GM21526 (cell line): ENCODE results near the gene RPL18.
"Not testable (repeated sequence)": the region's sequence is repeated elsewhere in the genome, so short reads cannot be mapped to it uniquely, and the experiment has no call there.

Experiments
- ATAC-seq: cut with Tn5 transposase; IDR thresholded peaks from one replicate; pipeline ENCODE4 v1.9.1; 2021; ENCODE audit warnings: moderate library complexity; ENCODE audit not compliant: unreplicated experiment, low FRiP score

Gene RPL18

GRCh38 chr19:48595171-48595570, 23.8 kb downstream of the RPL18 start:
- no peak for ATAC-seq

GRCh38 chr19:48591021-48591420, 28.0 kb downstream of the RPL18 start:
- no peak for ATAC-seq

GRCh38 chr19:48588670-48589401, 30.1 kb downstream of the RPL18 start:
- no peak for ATAC-seq

GRCh38 chr19:48587387-48587786, 31.6 kb downstream of the RPL18 start:
- ATAC-seq = no peak

- ATAC-seq = no peak
These were observed 36.8 kb downstream of the RPL18 start for GRCh38 chr19:48582168-48582567.

- ATAC-seq = no peak
These were observed 40.1 kb downstream of the RPL18 start for GRCh38 chr19:48578891-48579290.

- not testable (repeated sequence) for ATAC-seq
These were observed 41.1 kb downstream of the RPL18 start for GRCh38 chr19:48577908-48578307.

- no peak for ATAC-seq
These were observed 42.9 kb downstream of the RPL18 start for GRCh38 chr19:48575931-48576622.

- no peak for ATAC-seq
These were observed 45.8 kb downstream of the RPL18 start for GRCh38 chr19:48573163-48573505.

- no peak for ATAC-seq
These were observed 47.4 kb downstream of the RPL18 start for GRCh38 chr19:48571378-48572162.

- no peak for ATAC-seq
These were observed 49.2 kb downstream of the RPL18 start for GRCh38 chr19:48569814-48570213.

GRCh38 chr19:48568345-48568886, 50.6 kb downstream of the RPL18 start:
- ATAC-seq = no peak
